Measurements from ENCODE around the gene LRIG1. TPM values are rescaled to one million over a fixed set of nuclear protein-coding genes. Genes with fewer than 3 reads are reported as not detected.

LRIG1 gene
- total RNA-seq, 1 donor from 2014 or later = 8.2 TPM

GRCh38 chr3:66494959-66495667, 5.7 kb downstream of the LRIG1 start:
- DNase-seq (ENCODE audit: low read depth) = no peak

GRCh38 chr3:66493458-66494099, 7.2 kb downstream of the LRIG1 start:
- no peaks in the 10 kb centered on the region for H3K27me3 ChIP-seq (ENCODE audit: control insufficient read depth, insufficient read depth, low read length)
- no peak for TF ChIP-seq CTCF (IDR thresholded peaks at IDR 0.05; ENCODE audit: insufficient read depth, low read length, poor library complexity, severe bottlenecking)
- H3K4me3 ChIP-seq (ENCODE audit: low read depth, low read length) = no peak overlapping the region
- H3K36me3 ChIP-seq (ENCODE audit: control insufficient read depth, insufficient read depth, low read length) = no peaks in the 10 kb centered on the region
- no peak for DNase-seq (ENCODE audit: low read depth)

More at GRCh38 chr3:66494959-66495667, 5.7 kb downstream of the LRIG1 start:
- TF ChIP-seq CTCF (IDR thresholded peaks at IDR 0.05; ENCODE audit: insufficient read depth, low read length, poor library complexity, severe bottlenecking) = no peak
- H3K4me3 ChIP-seq (ENCODE audit: low read depth, low read length) = no peak overlapping the region
- no peaks in the 10 kb centered on the region for H3K36me3 ChIP-seq (ENCODE audit: control insufficient read depth, insufficient read depth, low read length)
- no peaks in the 10 kb centered on the region for H3K27me3 ChIP-seq (ENCODE audit: control insufficient read depth, insufficient read depth, low read length)

GRCh38 chr3:66492672-66493071, 8.2 kb downstream of the LRIG1 start:
- Histone ChIP-seq H3K4me3 (ENCODE audit: low read depth, low read length) (no peak overlapping the region), H3K27me3 (ENCODE audit: control insufficient read depth, insufficient read depth, low read length) (no peaks in the 10 kb centered on the region), H3K36me3 (ENCODE audit: control insufficient read depth, insufficient read depth, low read length) (no peaks in the 10 kb centered on the region)
- TF ChIP-seq CTCF (IDR thresholded peaks at IDR 0.05; ENCODE audit: insufficient read depth, low read length, poor library complexity, severe bottlenecking) = no peak
- DNase-seq (ENCODE audit: low read depth) = no peak

GRCh38 chr3:66492071-66492470, 8.8 kb downstream of the LRIG1 start:
- TF ChIP-seq CTCF (IDR thresholded peaks at IDR 0.05; ENCODE audit: insufficient read depth, low read length, poor library complexity, severe bottlenecking) = no peak
- no peak for DNase-seq (ENCODE audit: low read depth)
- H3K4me3 ChIP-seq (ENCODE audit: low read depth, low read length) = no peak overlapping the region
- no peaks in the 10 kb centered on the region for H3K27me3 ChIP-seq (ENCODE audit: control insufficient read depth, insufficient read depth, low read length)
- H3K36me3 ChIP-seq (ENCODE audit: control insufficient read depth, insufficient read depth, low read length) = no peaks in the 10 kb centered on the region

- TF ChIP-seq CTCF (IDR thresholded peaks at IDR 0.05; ENCODE audit: insufficient read depth, low read length, poor library complexity, severe bottlenecking) = no peak
- H3K36me3 ChIP-seq (ENCODE audit: control insufficient read depth, insufficient read depth, low read length) = no peaks in the 10 kb centered on the region
Measured at GRCh38 chr3:66490984-66491383, 9.8 kb downstream of the LRIG1 start.

More at GRCh38 chr3:66490984-66491383, 9.8 kb downstream of the LRIG1 start:
- Histone ChIP-seq H3K4me3 (ENCODE audit: low read depth, low read length) (no peak overlapping the region), H3K27me3 (ENCODE audit: control insufficient read depth, insufficient read depth, low read length) (no peaks in the 10 kb centered on the region)
- DNase-seq (ENCODE audit: low read depth) = no peak
